Endothelial cell of umbilical vein (primary cell): Measurements from ENCODE around the gene SPRYD3. TPM values are rescaled to one million over a fixed set of nuclear protein-coding genes. Genes with fewer than 3 reads are reported as not detected.

Experiments used
- BruUV-seq: library from RNA; stranded (reverse); fragments of 400-500 nt; replicated peaks from 2 replicates; lab custom pipeline; 2021; lab: Mats Ljungman, UMichigan
- CTCF ChIA-PET: fragments of 300-600, 350-600 bp; sonication (Branson Sonifier 250); formaldehyde crosslinking; loops from one replicate; lab custom pipeline; 2021; ENCODE audit warnings: antibody characterized with exemption, inconsistent platforms; lab: Charles Lee
- POLR2A ChIA-PET: fragments of 300-600, 350-600 bp; sonication (Branson Sonifier 250); formaldehyde crosslinking; loops from one replicate; lab custom pipeline; 2021; ENCODE audit warnings: antibody characterized with exemption, inconsistent platforms; lab: Charles Lee
- DNase-seq: peaks from one replicate; pipeline ENCODE4 v3.0.0-alpha.2; 2011; ENCODE audit warnings: low read depth, low spot score
- FAIRE-seq: peaks from 2 replicates; lab custom pipeline; 2011; peaks lifted over from hg19 to GRCh38; lab: Jason Lieb, UNC
- H2AFZ ChIP-seq: 2 replicates; pipeline ENCODE4 v1.6.0; 2012; ENCODE audit warnings: low read depth, low read length, control low read depth, inconsistent platforms
- H3K27ac ChIP-seq: 2 replicates; pipeline ENCODE4 v1.5.1; 2011; ENCODE audit warnings: low read depth, mild to moderate bottlenecking, control low read depth, low read length, moderate library complexity; ENCODE audit not compliant: insufficient read depth
- H3K27me3 ChIP-seq, 2 experiments: 2 replicates each; pipeline versions ENCODE4 v1.6.0 to v1.6.1; 2011; ENCODE audit warnings: low read length in 2 of 2, mixed read lengths in 1 of 2; ENCODE audit not compliant: control insufficient read depth in 2 of 2, insufficient read depth in 2 of 2
- H3K36me3 ChIP-seq, 2 experiments: 2 replicates in 1 of 2; 3 replicates in 1 of 2; pipeline ENCODE4 v1.5.1; 2011; ENCODE audit warnings: low read length in 2 of 2, mild to moderate bottlenecking in 1 of 2, moderate library complexity in 1 of 2; ENCODE audit not compliant: control insufficient read depth in 2 of 2, insufficient read depth in 2 of 2; ENCODE audit errors: extremely low read depth in 1 of 2
- H3K4me1 ChIP-seq: 3 replicates; pipeline ENCODE4 v1.5.1; 2011; ENCODE audit warnings: mild to moderate bottlenecking, low read length; ENCODE audit not compliant: control insufficient read depth, insufficient read depth; ENCODE audit errors: extremely low read depth
- H3K4me2 ChIP-seq: 2 replicates; pipeline ENCODE4 v1.6.1; 2011; ENCODE audit warnings: low read length, control low read depth, mixed read lengths; ENCODE audit not compliant: insufficient read depth
- H3K4me3 ChIP-seq, 3 experiments: fragments of 200-600 bp in 1 of 3; sonication (generic), shearing (Covaris generic) in 1 of 3; replicated peaks in 1 of 3; 2 replicates each; pipeline ENCODE4 v1.5.1; 2011 to 2016; ENCODE audit warnings: control low read depth in 3 of 3, low read length in 3 of 3, mild to moderate bottlenecking in 2 of 3, inconsistent platforms in 1 of 3, low read depth in 1 of 3, moderate library complexity in 1 of 3; ENCODE audit not compliant: insufficient read depth in 1 of 3
- H3K79me2 ChIP-seq: 2 replicates; pipeline ENCODE4 v1.6.0; 2012; ENCODE audit warnings: low read length, inconsistent platforms; ENCODE audit not compliant: control insufficient read depth, insufficient read depth
- H3K9ac ChIP-seq: replicated peaks from 2 replicates; pipeline ENCODE3; 2011; ENCODE audit warnings: low read length, control low read depth; ENCODE audit not compliant: insufficient read depth; ENCODE audit errors: extremely low read depth
- H3K9me1 ChIP-seq: replicated peaks from 3 replicates; pipeline ENCODE4 v1.6.0; 2011; ENCODE audit warnings: mild to moderate bottlenecking, low read length; ENCODE audit not compliant: control insufficient read depth, insufficient read depth; ENCODE audit errors: extremely low read depth
- H3K9me3 ChIP-seq: replicated peaks from 2 replicates; pipeline ENCODE4 v1.5.1; 2012; ENCODE audit warnings: low read length, inconsistent platforms; ENCODE audit not compliant: control insufficient read depth, insufficient read depth
- H4K20me1 ChIP-seq: replicated peaks from 2 replicates; pipeline ENCODE3; 2011; ENCODE audit warnings: mild to moderate bottlenecking, low read length; ENCODE audit not compliant: control insufficient read depth, insufficient read depth; ENCODE audit errors: extremely low read depth
- EZH2 ChIP-seq: IDR thresholded peaks from 2 replicates; pipeline ENCODE4 v1.6.1; 2012; ENCODE audit warnings: borderline replicate concordance, low read depth, mild to moderate bottlenecking, moderate library complexity, low read length, inconsistent platforms; ENCODE audit not compliant: severe bottlenecking
- FOS ChIP-seq: IDR thresholded peaks from 2 replicates; pipeline ENCODE4 v1.6.1; 2011; ENCODE audit warnings: mild to moderate bottlenecking, low read length, moderate library complexity, borderline replicate concordance; ENCODE audit not compliant: insufficient read depth
- GATA2 ChIP-seq: IDR thresholded peaks from 2 replicates; pipeline ENCODE4 v1.7.0; 2011; ENCODE audit warnings: low read depth, mild to moderate bottlenecking, moderate library complexity, mixed read lengths, low read length; ENCODE audit not compliant: insufficient read length, insufficient read depth
- JUN ChIP-seq: IDR thresholded peaks from 2 replicates; pipeline ENCODE4 v1.6.1; 2011; ENCODE audit warnings: borderline replicate concordance, low read depth; ENCODE audit not compliant: insufficient read length, insufficient read depth
- MAX ChIP-seq: IDR thresholded peaks from 2 replicates; pipeline ENCODE4 v1.6.1; 2011; ENCODE audit not compliant: insufficient read depth, insufficient read length
- MYC ChIP-seq: IDR thresholded peaks from one replicate; pipeline ENCODE4 v1.6.1; 2011; ENCODE audit warnings: mild to moderate bottlenecking, low read depth, low read length
- POLR2A ChIP-seq: IDR thresholded peaks from 2 replicates; pipeline ENCODE4 v1.6.1; 2012; ENCODE audit warnings: low read depth, mild to moderate bottlenecking, control low read depth, low read length
- POLR2AphosphoS5 ChIP-seq: IDR thresholded peaks from 2 replicates; pipeline ENCODE4 v1.6.1; 2012; ENCODE audit warnings: low read depth, mild to moderate bottlenecking, control low read depth, low read length, moderate library complexity; ENCODE audit not compliant: insufficient read depth
- dilution Hi-C: fragments of 300-500 bp; cut with MboI; formaldehyde crosslinking; loops from one replicate; pipeline ENCODE4 v1.15.0; 2019; ENCODE audit warnings: low sequenced_read_pairs; ENCODE audit not compliant: extremely low pct_ligation_motif_present
- intact Hi-C: fragments of 100-400 bp; cut with micrococcal nuclease; formaldehyde crosslinking; loops from one replicate; pipeline ENCODE4 v1.10.0; 2022
- polyA plus RNA-seq, 4 experiments: library from polyadenylated mRNA; depleted of rRNA in 3 of 4; stranded (reverse) in 3 of 4; unstranded in 1 of 4; fragments of >200 nt; gene quantifications; 2 replicates each; pipeline versions ENCODE4 v1.2.1 to v1.2.3, GENCODE V29; 2011 to 2012; ENCODE audit warnings: missing spikeins in 1 of 4
- total RNA-seq: library from RNA; stranded (reverse); gene quantifications from 2 replicates; pipeline ENCODE4 v1.2.3, GENCODE V29; 2021
- TF ChIP-seq, protein P1 (sequence below), 2 donors: IDR thresholded peaks; 1 replicate in 1 of 2; 2 replicates in 1 of 2; pipeline ENCODE4 v1.5.1; 2011; ENCODE audit warnings: low read length in 2 of 2, mild to moderate bottlenecking in 2 of 2, moderate library complexity in 2 of 2, control low read depth in 1 of 2, inconsistent platforms in 1 of 2, low read depth in 1 of 2; ENCODE audit not compliant: insufficient read depth in 1 of 2; ENCODE audit errors: extremely low read depth in 1 of 2

Gene SPRYD3
- total and polyA plus RNA-seq, 2 donors (not counting 3 experiments of a cell fraction or from before 2014, with no cell fraction given) = 38.6 to 39.2 TPM

DNA sequence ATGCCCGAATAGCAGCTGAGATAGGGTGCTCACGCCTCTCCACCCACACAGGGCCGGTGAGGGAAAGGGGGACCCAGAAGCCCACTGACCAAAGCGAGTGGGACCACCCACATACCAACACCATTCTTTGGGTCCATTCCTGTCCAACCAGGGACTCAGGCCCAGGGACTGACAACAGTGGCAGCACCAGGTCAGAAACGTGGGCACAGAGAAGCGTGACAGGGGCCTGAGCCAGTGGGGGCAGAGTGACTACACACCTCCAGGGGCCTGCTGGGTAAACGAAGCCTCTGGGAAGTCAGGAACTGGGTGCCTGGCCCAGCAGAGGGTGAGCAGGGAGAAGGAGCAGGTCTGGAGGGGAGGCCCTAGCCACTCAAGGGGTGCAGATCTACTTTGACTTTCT is 13.7 kb downstream of the SPRYD3 start:
- no TSS peak for BruUV-seq
- FAIRE-seq = no peak
- no peak overlapping the region for H3K4me2 ChIP-seq
- no peak overlapping the region for H3K27ac ChIP-seq
- no peaks in the 10 kb centered on the region for H3K9me1 ChIP-seq
- H3K27me3 ChIP-seq = no peaks in the 10 kb centered on the region
- H3K36me3 ChIP-seq = peaks cover 5 to 26% of the 10 kb centered on the region in 2 experiments
- TF ChIP-seq MYC = no peak
- no peak for TF ChIP-seq GATA2
- no peak for TF ChIP-seq POLR2AphosphoS5
- no peak for TF ChIP-seq FOS
- TF ChIP-seq, protein P1, sequence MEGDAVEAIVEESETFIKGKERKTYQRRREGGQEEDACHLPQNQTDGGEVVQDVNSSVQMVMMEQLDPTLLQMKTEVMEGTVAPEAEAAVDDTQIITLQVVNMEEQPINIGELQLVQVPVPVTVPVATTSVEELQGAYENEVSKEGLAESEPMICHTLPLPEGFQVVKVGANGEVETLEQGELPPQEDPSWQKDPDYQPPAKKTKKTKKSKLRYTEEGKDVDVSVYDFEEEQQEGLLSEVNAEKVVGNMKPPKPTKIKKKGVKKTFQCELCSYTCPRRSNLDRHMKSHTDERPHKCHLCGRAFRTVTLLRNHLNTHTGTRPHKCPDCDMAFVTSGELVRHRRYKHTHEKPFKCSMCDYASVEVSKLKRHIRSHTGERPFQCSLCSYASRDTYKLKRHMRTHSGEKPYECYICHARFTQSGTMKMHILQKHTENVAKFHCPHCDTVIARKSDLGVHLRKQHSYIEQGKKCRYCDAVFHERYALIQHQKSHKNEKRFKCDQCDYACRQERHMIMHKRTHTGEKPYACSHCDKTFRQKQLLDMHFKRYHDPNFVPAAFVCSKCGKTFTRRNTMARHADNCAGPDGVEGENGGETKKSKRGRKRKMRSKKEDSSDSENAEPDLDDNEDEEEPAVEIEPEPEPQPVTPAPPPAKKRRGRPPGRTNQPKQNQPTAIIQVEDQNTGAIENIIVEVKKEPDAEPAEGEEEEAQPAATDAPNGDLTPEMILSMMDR (IDR thresholded peaks at IDR 0.05; ENCODE audit: extremely low read depth in 1 of 2, insufficient read depth in 1 of 2, low read depth in 1 of 2, low read length in 2 of 2) = no peak
- no peak for TF ChIP-seq MAX
- no peak for TF ChIP-seq EZH2
- no peak for TF ChIP-seq POLR2A
- no peak for TF ChIP-seq JUN
- H3K4me1 ChIP-seq = peaks cover 30% of the 10 kb centered on the region
- ChIA-PET CTCF (interaction anchor here (0.5 to 14.2 kb wide), 39 partner anchors 9 to 279 kb away, joined by 3 to 463 read pairs (median 7); partner anchors contain the start of genes AAAS, CSAD, ESPL1 and IGFBP6), POLR2A (interaction anchor here (0.8 to 1.3 kb wide), 4 partner anchors 14 to 223 kb away, joined by 3 to 9 read pairs (median 4); partner anchors contain the start of gene SPRYD3)
- H3K9ac ChIP-seq = no peak overlapping the region
- no peak for DNase-seq
- no peaks in the 10 kb centered on the region for H3K9me3 ChIP-seq
- intact Hi-C loops = no loop called here
- dilution Hi-C loops = no loop called here
- H2AFZ ChIP-seq = no peak overlapping the region
- H3K79me2 ChIP-seq = no peaks in the 10 kb centered on the region
- H3K4me3 ChIP-seq = no peak overlapping the region
- H4K20me1 ChIP-seq = no peaks in the 10 kb centered on the region
